GM23338 (cell line): ENCODE data around the gene GABRR2.

Source experiments
- CTCF ChIP-seq, 2 experiments: fragments of 200-600 bp in 1 of 2; sonication (generic) in 1 of 2; conservative IDR thresholded peaks; 2 replicates each; pipeline versions ENCODE4 v1.5.1 to v1.6.1; 2016 to 2017; ENCODE audit warnings: antibody characterized with exemption in 2 of 2, low read depth in 2 of 2, mild to moderate bottlenecking in 2 of 2, moderate library complexity in 1 of 2
- ETS1 ChIP-seq: IDR thresholded peaks from 2 replicates; pipeline ENCODE4 v1.6.1; 2016; ENCODE audit warnings: antibody characterized with exemption
- EZH2 ChIP-seq: fragments of 200-600 bp; sonication (generic); IDR thresholded peaks from one replicate; pipeline ENCODE4 v1.8.0; 2017; ENCODE audit warnings: antibody characterized with exemption, mild to moderate bottlenecking, low read depth; ENCODE audit not compliant: unreplicated experiment
- EZH2phosphoT487 ChIP-seq: fragments of 200-600 bp; sonication (generic); IDR thresholded peaks from one replicate; pipeline ENCODE4 v1.8.1; 2018; ENCODE audit warnings: antibody characterized with exemption; ENCODE audit not compliant: unreplicated experiment
- POLR2AphosphoS5 ChIP-seq: IDR thresholded peaks from 2 replicates; pipeline ENCODE4 v1.6.1; 2016; ENCODE audit warnings: antibody characterized with exemption, low read depth
- REST ChIP-seq: IDR thresholded peaks from one replicate; pipeline ENCODE4 v1.6.1; 2018; ENCODE audit warnings: antibody characterized with exemption; ENCODE audit not compliant: unreplicated experiment
- ZNF331 ChIP-seq: fragments of 250-450 bp; sonication (Bioruptor Pico); IDR thresholded peaks from 2 replicates; pipeline ENCODE4 v1.5.0; 2020; ENCODE audit warnings: low read depth, mild to moderate bottlenecking, moderate library complexity

- TF ChIP-seq EZH2phosphoT487 = no peak
- no peak for TF ChIP-seq CTCF (conservative IDR thresholded peaks at IDR 0.05; ENCODE audit: low read depth in 2 of 2)
- no peak for TF ChIP-seq POLR2AphosphoS5
- TF ChIP-seq EZH2 = no peak
- no peak for TF ChIP-seq REST
- no peak for TF ChIP-seq ZNF331 (CRISPR knock-in tag)
- no peak for TF ChIP-seq ETS1
These were observed 24.5 kb upstream of the GABRR2 start for GRCh38 chr6:89339565-89339964.
